Adrenal gland (tissue), 12 donors: Measurements from ENCODE around the gene C2orf78. TPM values are rescaled to one million over a fixed set of nuclear protein-coding genes. Genes with fewer than 3 reads are reported as not detected.

ENCODE experiments used
- DNase-seq, 7 donors: peaks; one replicate each; pipeline ENCODE4 v3.0.0-alpha.2; 2019 to 2020
- H3K27ac ChIP-seq, 5 donors: fragments of 200-600 bp; sonication (generic) in 4 of 5; 1 replicate in 3 of 5; 2 replicates in 2 of 5; pipeline versions ENCODE4 v1.5.1 to v1.8.0; 2016 to 2020; ENCODE audit warnings: mild to moderate bottlenecking in 1 of 5
- H3K27me3 ChIP-seq: fragments of 200-600 bp; 2 replicates; pipeline ENCODE4 v1.8.0; 2021
- H3K36me3 ChIP-seq, 2 donors: fragments of 200-600 bp; replicated peaks in 1 of 2; 1 replicate in 1 of 2; 2 replicates in 1 of 2; pipeline versions ENCODE4 v1.5.1 to v1.8.0; 2018 to 2022
- H3K4me1 ChIP-seq, 2 donors: fragments of 200-600 bp; replicated peaks in 1 of 2; 1 replicate in 1 of 2; 2 replicates in 1 of 2; pipeline versions ENCODE4 v1.5.1 to v1.8.0; 2018 to 2021
- H3K4me3 ChIP-seq, 4 donors: fragments of 200-600 bp; sonication (generic) in 3 of 4; one replicate each; pipeline ENCODE4 v1.5.1; 2016 to 2018
- H3K9me3 ChIP-seq, 3 donors: fragments of 200-600 bp; sonication (generic) in 1 of 3; replicated peaks in 1 of 3; 1 replicate in 2 of 3; 2 replicates in 1 of 3; pipeline versions ENCODE4 v1.5.1 to v1.8.0; 2016 to 2021
- POLR2A ChIP-seq, 2 donors: fragments of 450-650 bp; IDR thresholded peaks; one replicate each; pipeline ENCODE4 v1.6.1; 2017; ENCODE audit warnings: antibody characterized with exemption in 2 of 2, mild to moderate bottlenecking in 2 of 2, moderate library complexity in 1 of 2
- WGBS, 4 donors: extraction: QIAGEN DNeasy Blood & Tissue Kit in 2 of 4; methylation state at CpG; one replicate each; pipeline versions ENCODE4 v1.1.5 to v1.1.7; 2013 to 2017; 5-methylcytosine and 5-hydroxymethylcytosine counted together
- intact Hi-C, 2 donors: fragments of 100-400 bp; cut with DNase I; formaldehyde crosslinking; loops; one replicate each; pipeline versions ENCODE4 v1.14.1 to v1.15.0; 2022 to 2023
- polyA plus RNA-seq, 3 donors: library from polyadenylated mRNA; stranded (reverse); fragments of 200-250 nt in 2 of 3; fragments of 350-450 nt in 1 of 3; fragmentation: Illumina TruSeq in 1 of 3; extraction: RNeasy Lipid Tissue Mini Kit (QIAGEN cat#74804) in 1 of 3; gene quantifications; one replicate each; pipeline ENCODE4 v1.2.3, GENCODE V29; 2013 to 2014
- total RNA-seq, 9 donors: library from RNA; depleted of rRNA in 4 of 9; stranded (reverse); fragments of >200 nt in 4 of 9; fragments of 120-200 nt in 1 of 9; fragmentation: NEBNext Ultra II Directional in 1 of 9; extraction: Animal tissue kit (Norgen Biotek cat#: 25700) in 1 of 9; gene quantifications; one replicate each; pipeline versions ENCODE4 v1.1.0 to v1.2.4, GENCODE V29; 2013 to 2023
- TF ChIP-seq, protein P1 (sequence below), 6 experiments: fragments of 450-650 bp in 4 of 6; fragments of 200-600 bp in 2 of 6; sonication (generic) in 1 of 6; IDR thresholded peaks; 1 replicate in 5 of 6; 2 replicates in 1 of 6; pipeline versions ENCODE4 v1.5.1 to v1.8.0; 2016 to 2021; ENCODE audit warnings: antibody characterized with exemption in 6 of 6, mild to moderate bottlenecking in 2 of 6, moderate library complexity in 1 of 6
- donor health status: healthy with polysubstance abuse.
- donor health status: Bipolar disorder and iron deficiency.
- donor health status: DM: yes; HTN: yes; CAD: no.
- donor health status: DM: no; HTN: no; CAD: no.
- donor health status: DM: no; HTN: no; CAD: no.
- donor health status: DM: yes; HTN: yes; CAD: no.

The C2orf78 gene
- total and polyA plus RNA-seq, 12 donors, result 0.08 TPM; not detected in 11

DNA sequence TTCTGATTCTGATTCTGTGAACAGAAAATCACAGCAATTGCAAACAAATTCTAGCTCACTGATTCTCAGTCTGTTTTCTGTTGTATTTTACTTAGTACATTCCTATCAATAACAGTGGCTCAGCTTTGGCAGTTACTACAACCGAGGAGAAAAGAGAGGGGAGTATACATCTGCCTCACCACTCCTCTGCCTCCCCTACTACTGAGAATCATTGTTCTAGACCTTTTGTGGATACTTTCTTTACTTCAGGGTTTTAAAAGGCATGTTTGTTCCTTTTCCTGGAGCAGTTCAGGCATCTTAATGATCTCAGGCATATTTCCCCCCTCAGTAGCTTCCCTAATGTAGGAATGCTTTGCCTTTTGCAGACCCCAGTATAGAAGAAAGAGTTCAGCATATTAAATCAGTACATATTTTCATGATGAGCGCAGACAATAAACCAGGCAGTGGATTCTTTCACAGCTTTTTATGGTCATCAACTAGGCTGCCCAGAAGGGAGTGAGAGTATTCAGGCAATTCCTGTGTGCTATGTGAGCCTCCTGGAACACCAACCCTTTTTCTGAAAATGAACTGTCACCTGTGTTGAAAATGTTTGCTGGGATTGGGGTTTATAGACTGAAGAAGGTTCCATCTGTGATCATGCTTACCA lies 55.0 kb downstream of the C2orf78 start:
- no peak overlapping the region for H3K27ac ChIP-seq
- H3K27me3 ChIP-seq, result no peaks in the 10 kb centered on the region
- TF ChIP-seq, protein P1, sequence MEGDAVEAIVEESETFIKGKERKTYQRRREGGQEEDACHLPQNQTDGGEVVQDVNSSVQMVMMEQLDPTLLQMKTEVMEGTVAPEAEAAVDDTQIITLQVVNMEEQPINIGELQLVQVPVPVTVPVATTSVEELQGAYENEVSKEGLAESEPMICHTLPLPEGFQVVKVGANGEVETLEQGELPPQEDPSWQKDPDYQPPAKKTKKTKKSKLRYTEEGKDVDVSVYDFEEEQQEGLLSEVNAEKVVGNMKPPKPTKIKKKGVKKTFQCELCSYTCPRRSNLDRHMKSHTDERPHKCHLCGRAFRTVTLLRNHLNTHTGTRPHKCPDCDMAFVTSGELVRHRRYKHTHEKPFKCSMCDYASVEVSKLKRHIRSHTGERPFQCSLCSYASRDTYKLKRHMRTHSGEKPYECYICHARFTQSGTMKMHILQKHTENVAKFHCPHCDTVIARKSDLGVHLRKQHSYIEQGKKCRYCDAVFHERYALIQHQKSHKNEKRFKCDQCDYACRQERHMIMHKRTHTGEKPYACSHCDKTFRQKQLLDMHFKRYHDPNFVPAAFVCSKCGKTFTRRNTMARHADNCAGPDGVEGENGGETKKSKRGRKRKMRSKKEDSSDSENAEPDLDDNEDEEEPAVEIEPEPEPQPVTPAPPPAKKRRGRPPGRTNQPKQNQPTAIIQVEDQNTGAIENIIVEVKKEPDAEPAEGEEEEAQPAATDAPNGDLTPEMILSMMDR (IDR thresholded peaks at IDR 0.05), result no peak
- no peak for TF ChIP-seq POLR2A (IDR thresholded peaks at IDR 0.05)
- no peak for DNase-seq
- no peaks in the 10 kb centered on the region for H3K4me1 ChIP-seq
- no peaks in the 10 kb centered on the region for H3K9me3 ChIP-seq
- H3K4me3 ChIP-seq, result no peak overlapping the region
- intact Hi-C loops, result no loop called here
- peaks cover 0 to 5% of the 10 kb centered on the region in 2 donors for H3K36me3 ChIP-seq
- WGBS, 4 donors, result 68 to 85% (median 84%) methylated on average over 2 of the region's 2 CpGs

DNA sequence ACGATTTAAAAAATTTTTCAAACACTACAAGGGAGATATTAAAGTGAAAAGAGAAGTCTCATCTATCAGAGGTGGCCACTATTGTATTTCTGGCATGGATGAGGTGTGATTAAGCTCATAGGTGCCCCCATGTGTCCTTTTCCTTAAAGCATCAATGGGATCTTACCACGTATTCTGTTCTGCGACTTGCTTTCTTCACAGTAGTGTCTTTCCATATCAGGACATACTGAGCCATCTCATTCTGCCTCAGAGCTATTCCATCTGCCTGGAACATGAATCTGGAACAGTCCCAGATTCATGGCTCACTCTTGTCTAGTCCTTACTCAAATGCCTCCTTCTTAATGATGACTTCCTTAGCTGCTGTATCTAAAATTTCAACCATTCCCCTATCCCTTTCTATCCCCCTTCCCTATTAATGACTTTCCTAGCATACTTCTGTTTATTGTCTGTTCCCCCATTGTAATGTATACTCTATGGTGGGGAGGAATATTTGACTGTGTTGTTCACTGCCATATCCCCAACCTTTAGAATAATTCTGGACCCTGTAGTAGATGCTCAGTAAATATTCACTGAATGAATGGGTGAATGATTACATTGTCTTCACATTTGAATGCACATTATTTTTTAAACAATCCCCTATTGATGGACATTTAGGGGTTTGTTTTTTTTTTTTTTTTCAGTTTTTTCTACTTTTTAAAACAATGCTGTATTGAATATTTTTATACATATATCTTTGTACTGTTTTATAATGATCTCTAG lies 55.8 kb downstream of the C2orf78 start:
- peaks cover 0 to 6% of the 10 kb centered on the region in 2 donors for H3K36me3 ChIP-seq
- H3K4me1 ChIP-seq, result no peaks in the 10 kb centered on the region
- TF ChIP-seq POLR2A (IDR thresholded peaks at IDR 0.05), result no peak
- TF ChIP-seq, protein P1 (IDR thresholded peaks at IDR 0.05), result no peak
- no peak overlapping the region for H3K27ac ChIP-seq
- H3K27me3 ChIP-seq, result no peaks in the 10 kb centered on the region
- no peaks in the 10 kb centered on the region for H3K9me3 ChIP-seq
- intact Hi-C loops, result no loop called here
- no peak for DNase-seq
- no peak overlapping the region for H3K4me3 ChIP-seq
- 86 to 91% (median 89%) methylated on average over 3 of the region's 3 CpGs for WGBS, 4 donors

DNA sequence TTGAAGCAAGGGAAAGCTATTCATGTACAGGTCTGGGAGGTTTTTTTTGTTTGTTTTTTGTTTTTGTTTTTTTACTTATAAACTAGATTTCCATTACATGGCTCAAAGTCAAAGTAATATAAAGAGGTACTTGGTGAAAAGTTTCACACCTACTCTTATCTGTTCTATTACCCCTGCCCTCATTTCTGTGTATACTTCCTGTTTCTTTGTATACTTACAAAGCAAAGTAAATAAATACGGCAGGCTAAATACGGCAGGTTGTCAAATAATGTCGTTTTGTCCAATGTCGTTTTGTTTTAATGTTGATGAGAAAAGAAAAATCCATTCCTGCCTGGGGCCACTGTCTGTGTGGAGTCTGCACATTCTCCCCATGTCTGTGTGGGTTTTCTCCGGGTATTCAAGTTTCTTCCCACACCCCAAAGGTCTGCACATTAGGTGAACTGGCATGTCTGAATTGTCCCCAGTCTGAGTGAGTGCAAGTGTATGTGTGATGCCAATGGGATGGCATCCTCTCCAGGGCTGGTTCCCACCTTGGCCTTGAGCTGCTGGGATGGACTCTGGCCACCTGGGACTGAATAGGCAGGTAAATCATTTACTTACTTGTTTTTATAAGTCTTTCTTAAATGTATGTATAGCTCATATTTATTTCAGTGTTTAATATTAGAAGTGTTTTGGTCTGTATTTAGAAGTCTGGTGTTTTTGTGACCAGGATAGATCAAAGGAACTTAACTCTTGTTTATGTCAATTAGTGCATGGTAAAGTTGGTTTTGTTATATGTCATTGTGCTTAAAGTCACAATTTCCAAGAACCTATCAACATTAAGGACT lies 58.1 kb downstream of the C2orf78 start:
- no peak overlapping the region for H3K27ac ChIP-seq
- no peaks in the 10 kb centered on the region for H3K4me1 ChIP-seq
- intact Hi-C loops, result no loop called here
- no peaks in the 10 kb centered on the region for H3K27me3 ChIP-seq
- H3K9me3 ChIP-seq, result no peaks in the 10 kb centered on the region
- no peak overlapping the region for H3K4me3 ChIP-seq
- no peak for TF ChIP-seq POLR2A (IDR thresholded peaks at IDR 0.05)
- TF ChIP-seq, protein P1 (IDR thresholded peaks at IDR 0.05), result no peak
- H3K36me3 ChIP-seq, result peaks cover 0 to 28% of the 10 kb centered on the region in 2 donors
- no peak for DNase-seq
- WGBS, 4 donors, result 88 to 92% (median 89%) methylated on average over 5 of the region's 5 CpGs

DNA sequence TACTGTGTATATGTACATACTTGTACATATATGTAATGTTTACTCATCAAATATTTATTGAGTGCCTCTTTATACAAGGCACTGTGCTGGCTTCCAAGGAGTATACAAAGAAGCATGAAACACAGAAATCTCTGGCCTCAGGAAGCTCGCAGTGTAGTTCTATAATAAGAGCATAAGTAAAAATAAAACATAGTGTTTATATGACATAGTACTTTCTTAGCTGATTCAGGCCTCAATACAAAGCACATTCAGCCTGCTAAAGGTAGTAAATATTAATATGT lies 58.7 kb downstream of the C2orf78 start:
- WGBS, 4 donors, result 88 to 100% (median 97%) methylated on average over 1 of the region's 1 CpG
- peaks cover 0 to 33% of the 10 kb centered on the region in 2 donors for H3K36me3 ChIP-seq
- no peaks in the 10 kb centered on the region for H3K4me1 ChIP-seq
- intact Hi-C loops, result no loop called here
- no peak overlapping the region for H3K4me3 ChIP-seq
- TF ChIP-seq, protein P1 (IDR thresholded peaks at IDR 0.05), result no peak
- TF ChIP-seq POLR2A (IDR thresholded peaks at IDR 0.05), result no peak
- no peaks in the 10 kb centered on the region for H3K27me3 ChIP-seq
- DNase-seq, result no peak
- no peak overlapping the region for H3K27ac ChIP-seq
- H3K9me3 ChIP-seq, result no peaks in the 10 kb centered on the region
